K562 (cell line): Measurements from ENCODE around the gene ZNF668. TPM values are rescaled to one million over a fixed set of nuclear protein-coding genes. Genes with fewer than 3 reads are reported as not detected.

Experiments
- ATF1 ChIP-seq, 2 experiments: fragments of 450-650 bp in 1 of 2; IDR thresholded peaks; 2 replicates each; pipeline ENCODE4 v1.6.1; 2016; ENCODE audit warnings: missing compliant biosample characterization in 1 of 2, missing genetic modification characterization in 1 of 2
- BDP1 ChIP-seq: IDR thresholded peaks from 3 replicates; pipeline ENCODE4 v1.6.1; 2011; ENCODE audit not compliant: insufficient read length, insufficient read depth
- CAMTA2 ChIP-seq: fragments of 250-450 bp; sonication (Bioruptor Pico); conservative IDR thresholded peaks from 2 replicates; pipeline ENCODE4 v1.5.1; 2022
- CHCHD3 ChIP-seq: fragments of 250-450 bp; sonication (Bioruptor Pico); IDR thresholded peaks from 2 replicates; pipeline ENCODE4 v2.1.2; 2022; ENCODE audit warnings: mild to moderate bottlenecking
- CHD4 ChIP-seq: fragments of 200-600 bp; sonication (generic); IDR thresholded peaks from 3 replicates; pipeline ENCODE4 v1.6.1; 2012; ENCODE audit warnings: low read depth, mild to moderate bottlenecking, mixed read lengths, low read length, inconsistent platforms; ENCODE audit not compliant: insufficient read depth, insufficient replicate concordance, poor library complexity, severe bottlenecking
- GTF2F1 ChIP-seq: IDR thresholded peaks from 2 replicates; pipeline ENCODE4 v1.6.1; 2011; ENCODE audit warnings: low read depth, low read length, improper control_type of control experiment
- ILK ChIP-seq: fragments of 450-650 bp; IDR thresholded peaks from 2 replicates; pipeline ENCODE4 v1.6.1; 2016; ENCODE audit warnings: missing genetic modification characterization, low read depth, mild to moderate bottlenecking, missing compliant biosample characterization, moderate library complexity, borderline replicate concordance
- IRF9 ChIP-seq: fragments of 450-650 bp; IDR thresholded peaks from 2 replicates; pipeline ENCODE4 v1.6.1; 2016; ENCODE audit warnings: missing biosample characterization, missing genetic modification characterization
- MITF ChIP-seq: IDR thresholded peaks from 2 replicates; pipeline ENCODE4 v1.6.1; 2014; ENCODE audit warnings: antibody characterized with exemption
- NFRKB ChIP-seq: fragments of 450-650 bp; IDR thresholded peaks from 2 replicates; pipeline ENCODE4 v1.6.1; 2016; ENCODE audit warnings: low read depth
- POU5F1 ChIP-seq: fragments of 150-350 bp; IDR thresholded peaks from 2 replicates; pipeline ENCODE4 v1.6.1; 2014; ENCODE audit warnings: borderline replicate concordance, low read length, low read depth, mild to moderate bottlenecking; ENCODE audit not compliant: partially characterized antibody
- PPARD ChIP-seq: fragments of 250-450 bp; sonication (Bioruptor Pico); IDR thresholded peaks from 2 replicates; pipeline ENCODE4 v1.8.0; 2022; ENCODE audit warnings: inconsistent platforms, mild to moderate bottlenecking, moderate library complexity
- RCOR1 ChIP-seq, 2 experiments: IDR thresholded peaks; 2 replicates each; pipeline ENCODE4 v1.6.1; 2012; ENCODE audit warnings: low read depth in 2 of 2, low read length in 2 of 2, borderline replicate concordance in 1 of 2, improper control_type of control experiment in 1 of 2
- SMARCA5 ChIP-seq: fragments of 450-650 bp; IDR thresholded peaks from 2 replicates; pipeline ENCODE4 v1.6.1; 2016
- SMARCC2 ChIP-seq: fragments of 450-650 bp; IDR thresholded peaks from 2 replicates; pipeline ENCODE4 v1.6.1; 2017; ENCODE audit warnings: antibody characterized with exemption, moderate library complexity, mild to moderate bottlenecking, low read depth
- SP1 ChIP-seq: sonication (generic); formaldehyde crosslinking; IDR thresholded peaks from 2 replicates; pipeline ENCODE4 v1.8.1; 2022; ENCODE audit warnings: mild to moderate bottlenecking, missing genetic modification reagents
- TCF15 ChIP-seq: fragments of 250-450 bp; sonication (Bioruptor Pico); IDR thresholded peaks from 2 replicates; pipeline ENCODE4 v1.8.0; 2022; ENCODE audit warnings: moderate library complexity, mild to moderate bottlenecking, inconsistent platforms
- ZBTB12 ChIP-seq: fragments of 250-450 bp; sonication (Bioruptor Pico); IDR thresholded peaks from 2 replicates; pipeline ENCODE4 v1.4.0; 2020
- ZBTB34 ChIP-seq: fragments of 250-450 bp; sonication (Bioruptor Pico); IDR thresholded peaks from 2 replicates; pipeline ENCODE4 v1.8.0; 2021; ENCODE audit warnings: mild to moderate bottlenecking, moderate library complexity
- ZBTB7A ChIP-seq: IDR thresholded peaks from 2 replicates; pipeline ENCODE4 v1.6.1; 2011; ENCODE audit warnings: low read depth, mild to moderate bottlenecking, low read length, moderate library complexity, borderline replicate concordance; ENCODE audit not compliant: control insufficient read depth
- ZKSCAN3 ChIP-seq: fragments of 250-450 bp; sonication (Bioruptor Pico); IDR thresholded peaks from 2 replicates; pipeline ENCODE4 v1.4.0; 2020
- ZNF263 ChIP-seq: sonication (generic); formaldehyde crosslinking; IDR thresholded peaks from 2 replicates; pipeline ENCODE4 v1.8.0; 2022; ENCODE audit warnings: mild to moderate bottlenecking, missing genetic modification reagents, borderline replicate concordance
- ZNF408 ChIP-seq: fragments of 250-450 bp; sonication (Bioruptor Pico); IDR thresholded peaks from 2 replicates; pipeline ENCODE4 v1.4.0; 2020; ENCODE audit warnings: low read depth, mild to moderate bottlenecking, moderate library complexity
- ZNF668 ChIP-seq: fragments of 250-450 bp; sonication (Bioruptor Pico); IDR thresholded peaks from 2 replicates; pipeline ENCODE4 v1.8.0; 2022; ENCODE audit warnings: mild to moderate bottlenecking, inconsistent platforms
- polyA plus RNA-seq, 8 experiments: library from polyadenylated mRNA; depleted of rRNA in 4 of 8; stranded (reverse) in 5 of 8; unstranded in 3 of 8; fragments of >200 nt; fragmentation: Nextera tagmentation in 2 of 8; fragmentation: Illumina TruSeq in 1 of 8; extraction: Ambion mirVana in 2 of 8; extraction: Trizol in 1 of 8; gene quantifications; 2 replicates each; pipeline versions ENCODE4 v1.2.1 to v1.2.3, GENCODE V29; 2011 to 2014; ENCODE audit warnings: inconsistent platforms in 1 of 8, missing spikeins in 1 of 8
- total RNA-seq, 7 experiments: library from RNA; depleted of rRNA in 6 of 7; stranded (reverse); fragments of >200 nt in 6 of 7; fragmentation: Illumina TruSeq in 2 of 7; extraction: Trizol in 2 of 7; gene quantifications; 2 replicates each; pipeline versions ENCODE4 v1.2.1 to v1.2.3, GENCODE V29; 2011 to 2021; ENCODE audit warnings: low replicate concordance in 1 of 7

ZNF668 gene
- total and polyA plus RNA-seq, 9 of the 15 experiments (the other 6 are each of a cell fraction or from before 2014, with no cell fraction given), result 0.04 to 15.3 (median 3.8) TPM; not detected in 1

- TF ChIP-seq NFRKB (no peak; the same call in 1 of the 2 replicates), ATF1 (CRISPR knock-in tag; IDR thresholded peaks at IDR 0.05) (no peak), ATF1 (tag; IDR thresholded peaks at IDR 0.05) (0 out of 2 replicates have a peak, but pooled peaks have one; percentile 24), ZNF408 (CRISPR knock-in tag) (no peak), CHD4 (no peak), ZBTB34 (CRISPR knock-in tag) (no peak), RCOR1 (IDR thresholded peaks at IDR 0.05; ENCODE audit: borderline replicate concordance in 1 of 2, low read depth in 2 of 2, low read length in 2 of 2) (no peak), CHCHD3 (CRISPR knock-in tag) (no peak), ZNF263 (CRISPR knock-in tag) (peak; percentile 23; the same call in 1 of the 2 replicates), GTF2F1 (no peak), ZBTB7A (no peak), PPARD (CRISPR knock-in tag) (no peak), ZNF668 (CRISPR knock-in tag) (no peak), SMARCC2 (no peak), BDP1 (no peak), POU5F1 (no peak), TCF15 (CRISPR knock-in tag) (no peak), MITF (no peak), ZKSCAN3 (CRISPR knock-in tag) (no peak), IRF9 (tag) (no peak), SP1 (CRISPR knock-in tag) (0 out of 2 replicates have a peak, but pooled peaks have one; percentile 1), CAMTA2 (CRISPR knock-in tag) (no peak), ZBTB12 (CRISPR knock-in tag) (0 out of 2 replicates have a peak, but pooled peaks have one; percentile 14), SMARCA5 (peak; percentile 54; the same call in 1 of the 2 replicates), ILK (tag) (no peak)
Measured at GRCh38 chr16:31072540-31073141, 1.4 kb downstream of the ZNF668 start (continued).
